ENCODE measurements around the gene MTURN.

The MTURN gene

GRCh38 chr7:30148951-30149459 lies 14.2 kb downstream of the MTURN start:
- H3K4me3 ChIP-seq (ENCODE audit: low read depth, low read length) = no peak overlapping the region
- no peak for TF ChIP-seq CTCF (IDR thresholded peaks at IDR 0.05; ENCODE audit: low read depth, low read length, missing control alignments)
- DNase-seq (ENCODE audit: low read depth) = no peak

- DNase-seq (ENCODE audit: low read depth) = no peak
- H3K4me3 ChIP-seq (ENCODE audit: low read depth, low read length) = no peak overlapping the region
- no peak for TF ChIP-seq CTCF (IDR thresholded peaks at IDR 0.05; ENCODE audit: low read depth, low read length, missing control alignments)
Measured at GRCh38 chr7:30149640-30150272, 15.0 kb downstream of the MTURN start.

GRCh38 chr7:30150711-30151110 lies 15.9 kb downstream of the MTURN start:
- DNase-seq (ENCODE audit: low read depth) = no peak
- H3K4me3 ChIP-seq (ENCODE audit: low read depth, low read length) = no peak overlapping the region
- TF ChIP-seq CTCF (IDR thresholded peaks at IDR 0.05; ENCODE audit: low read depth, low read length, missing control alignments) = no peak

- no peak overlapping the region for H3K4me3 ChIP-seq (ENCODE audit: low read depth, low read length)
- no peak for DNase-seq (ENCODE audit: low read depth)
- TF ChIP-seq CTCF (IDR thresholded peaks at IDR 0.05; ENCODE audit: low read depth, low read length, missing control alignments) = no peak
Measured at GRCh38 chr7:30154111-30154587, 19.4 kb downstream of the MTURN start.

GRCh38 chr7:30155481-30155880 lies 20.7 kb downstream of the MTURN start:
- H3K4me3 ChIP-seq (ENCODE audit: low read depth, low read length) = no peak overlapping the region
- TF ChIP-seq CTCF (IDR thresholded peaks at IDR 0.05; ENCODE audit: low read depth, low read length, missing control alignments) = no peak
- no peak for DNase-seq (ENCODE audit: low read depth)

- no peak for DNase-seq (ENCODE audit: low read depth)
- TF ChIP-seq CTCF (IDR thresholded peaks at IDR 0.05; ENCODE audit: low read depth, low read length, missing control alignments) = no peak
- no peak overlapping the region for H3K4me3 ChIP-seq (ENCODE audit: low read depth, low read length)
Measured at GRCh38 chr7:30157204-30157603, 22.4 kb downstream of the MTURN start.

- no peak for DNase-seq (ENCODE audit: low read depth)
- H3K4me3 ChIP-seq (ENCODE audit: low read depth, low read length) = no peak overlapping the region
- TF ChIP-seq CTCF (IDR thresholded peaks at IDR 0.05; ENCODE audit: low read depth, low read length, missing control alignments) = no peak
Measured at GRCh38 chr7:30159163-30159562, 24.4 kb downstream of the MTURN start.
